A673 (cell line): ENCODE results near the gene BABAM2. TPM values are rescaled to one million over a fixed set of nuclear protein-coding genes. Genes with fewer than 3 reads are reported as not detected.

Experiments used
- Bru-seq: library from RNA; stranded (reverse); fragments of 400-500 nt; gene quantifications from one replicate; lab custom pipeline; 2021; lab: Mats Ljungman, UMichigan
- BruChase-seq, 2 experiments: library from RNA; stranded (reverse); fragments of 400-500 nt; gene quantifications; one replicate each; lab custom pipeline; 2021; lab: Mats Ljungman, UMichigan
- BruUV-seq: library from RNA; stranded (reverse); fragments of 400-500 nt; replicated peaks from 2 replicates; lab custom pipeline; 2021; lab: Mats Ljungman, UMichigan
- CTCF ChIA-PET: fragments of 300-600 bp; sonication (Branson Sonifier 250); formaldehyde crosslinking; loops from one replicate; lab custom pipeline; 2022; ENCODE audit warnings: antibody characterized with exemption; lab: Charles Lee
- POLR2A ChIA-PET: fragments of 300-600 bp; sonication (Branson Sonifier 250); formaldehyde crosslinking; loops from one replicate; lab custom pipeline; 2022; ENCODE audit warnings: antibody characterized with exemption; ENCODE audit not compliant: low non-redundant PET; lab: Charles Lee
- DNase-seq: peaks from one replicate; pipeline ENCODE4 v3.0.0-alpha.2; 2015; ENCODE audit warnings: low spot score
- H3K27ac ChIP-seq: fragments of 200-600 bp; sonication (generic); 2 replicates; pipeline ENCODE4 v1.5.1; 2016; ENCODE audit warnings: mixed run types, low read depth, mild to moderate bottlenecking, mixed read lengths, antibody characterized with exemption, low read length; ENCODE audit not compliant: poor library complexity, severe bottlenecking
- H3K27me3 ChIP-seq: fragments of 200-600 bp; sonication (generic); replicated peaks from 2 replicates; pipeline ENCODE4 v1.6.1; 2017; ENCODE audit warnings: mixed run types, low read depth, mild to moderate bottlenecking, mixed read lengths, antibody characterized with exemption, low read length; ENCODE audit not compliant: insufficient read depth, poor library complexity
- H3K36me3 ChIP-seq: fragments of 200-600 bp; sonication (generic); 2 replicates; pipeline ENCODE4 v1.6.1; 2016; ENCODE audit warnings: mixed run types, mild to moderate bottlenecking, mixed read lengths, antibody characterized with exemption, low read length; ENCODE audit not compliant: insufficient read depth, poor library complexity, severe bottlenecking
- H3K4me1 ChIP-seq: fragments of 200-600 bp; sonication (generic); 2 replicates; pipeline ENCODE4 v1.6.1; 2017; ENCODE audit warnings: mixed run types, mild to moderate bottlenecking, mixed read lengths, antibody characterized with exemption, low read length; ENCODE audit not compliant: insufficient read depth, poor library complexity, severe bottlenecking
- H3K4me3 ChIP-seq: fragments of 200-600 bp; sonication (generic); 2 replicates; pipeline ENCODE4 v1.5.1; 2016; ENCODE audit warnings: low read depth, mixed run types, mild to moderate bottlenecking, mixed read lengths, low read length; ENCODE audit not compliant: poor library complexity, severe bottlenecking
- H3K9me3 ChIP-seq: fragments of 200-600 bp; sonication (generic); 2 replicates; pipeline ENCODE4 v1.6.1; 2016; ENCODE audit warnings: mixed run types, low read depth, mild to moderate bottlenecking, mixed read lengths, antibody characterized with exemption, low read length; ENCODE audit not compliant: poor library complexity, severe bottlenecking
- EZH2 ChIP-seq: fragments of 200-600 bp; sonication (generic); IDR thresholded peaks from 2 replicates; pipeline ENCODE4 v1.6.1; 2017; ENCODE audit warnings: borderline replicate concordance, low read depth, mild to moderate bottlenecking, mixed read lengths, antibody characterized with exemption, low read length; ENCODE audit not compliant: poor library complexity, severe bottlenecking
- intact Hi-C: fragments of 100-400 bp; cut with micrococcal nuclease; formaldehyde crosslinking; loops from one replicate; pipeline ENCODE4 v1.10.0; 2022; ENCODE audit not compliant: unreplicated experiment
- long read RNA-seq: library from polyadenylated mRNA; stranded (forward); transcript quantifications from one replicate; pipeline ENCODE4 v2.0.0, GENCODE V29; 2022
- total RNA-seq: library from RNA; stranded (reverse); gene quantifications from 2 replicates; pipeline ENCODE4 v1.2.3, GENCODE V29; 2021
- TF ChIP-seq, protein P1 (sequence below): fragments of 300-800, 200-600 bp; sonication (generic); conservative IDR thresholded peaks from 2 replicates; pipeline ENCODE4 v1.5.1; 2017; ENCODE audit warnings: low read depth, mild to moderate bottlenecking, antibody characterized with exemption, low read length, moderate library complexity, mixed read lengths

Gene BABAM2
- 21.5 and 21.8 TPM in 2 replicates for total RNA-seq
- percentile 63 among the genes with signal in this experiment for Bru-seq, nascent RNA
- BruChase-seq, experiment 1, labeled RNA remaining after a 2-hour chase = percentile 52 among the genes with signal in this experiment
- percentile 51 among the genes with signal in this experiment for BruChase-seq, experiment 2, labeled RNA remaining after a 6-hour chase
- long read RNA-seq, transcript BABAM2-204 (12 exons, 1,657 nt) = major isoform, 15 of 32 reads
- long read RNA-seq, partial matches to known transcripts = 3 of 32 reads
- long read RNA-seq, other reads (novel, unspliced or antisense) = 6 of 32 reads

DNA sequence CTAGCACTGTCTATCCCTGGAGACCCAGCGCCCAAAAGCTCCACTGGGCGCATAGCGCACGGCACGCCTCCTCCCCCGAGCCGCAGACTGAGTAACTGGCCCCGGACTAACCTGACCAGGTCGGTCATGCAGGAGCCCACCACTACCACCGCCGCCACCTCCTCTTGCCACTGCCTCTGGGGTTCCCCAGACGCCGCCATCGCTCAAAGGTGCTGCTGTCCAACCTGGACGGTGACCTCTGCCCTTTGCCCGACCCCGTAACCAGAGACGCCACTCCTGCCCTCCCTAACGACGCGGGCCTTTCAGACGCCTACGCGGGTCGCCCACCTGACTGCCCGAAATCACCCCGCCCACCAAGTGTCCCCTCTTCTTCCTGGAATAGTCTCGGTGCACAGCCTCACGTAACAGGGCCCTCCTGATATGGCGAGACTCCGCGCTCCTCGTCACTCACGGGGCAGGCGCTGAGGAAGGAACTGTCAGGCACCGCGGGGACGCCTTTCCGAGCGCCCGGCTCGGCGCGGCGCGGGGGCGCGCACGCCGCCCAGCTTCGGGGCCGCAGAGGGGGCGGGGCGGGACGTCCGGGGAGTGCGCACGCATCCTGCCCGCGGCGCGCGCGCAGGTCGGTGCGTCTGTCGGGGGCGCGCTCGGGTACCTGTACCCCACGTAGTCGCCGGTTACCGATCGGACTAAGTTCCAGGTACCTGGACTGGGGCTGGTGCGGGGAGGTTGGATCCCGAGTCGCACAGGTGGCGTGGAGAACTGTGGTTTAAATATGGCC, at the start of gene BABAM2, which contains the start of gene RBKS:
BABAM2 (plus strand) TSS at position 584 of the 778 bp plus-strand sequence. CDS start 3,828 bp downstream, outside the sequence.
RBKS (minus strand) TSS at position 242 of the 778 bp plus-strand sequence; CDS start at position 200, 42 bp downstream.
- no peaks in the 10 kb centered on the region for H3K9me3 ChIP-seq
- no peaks in the 10 kb centered on the region for H3K36me3 ChIP-seq
- BruUV-seq = no TSS peak
- ChIA-PET CTCF (interaction anchor here (0.6 kb wide), 1 partner anchor 113 kb away, joined by 3 read pairs; no protein-coding TSS in a partner anchor), POLR2A (no interaction called here)
- H3K27ac ChIP-seq = peak within 1 kb of the TSS; percentile 75
- intact Hi-C loops = loop anchor here (5.0 kb wide), 1 partner anchor 502 kb away; the partner anchor contains the start of gene FOSL2
- no peak for TF ChIP-seq EZH2
- no peaks in the 10 kb centered on the region for H3K27me3 ChIP-seq
- DNase-seq = peak; percentile 93
- H3K4me3 ChIP-seq = peak within 1 kb of the TSS; percentile 63
- H3K4me1 ChIP-seq = peaks cover 8% of the 10 kb centered on the region

DNA sequence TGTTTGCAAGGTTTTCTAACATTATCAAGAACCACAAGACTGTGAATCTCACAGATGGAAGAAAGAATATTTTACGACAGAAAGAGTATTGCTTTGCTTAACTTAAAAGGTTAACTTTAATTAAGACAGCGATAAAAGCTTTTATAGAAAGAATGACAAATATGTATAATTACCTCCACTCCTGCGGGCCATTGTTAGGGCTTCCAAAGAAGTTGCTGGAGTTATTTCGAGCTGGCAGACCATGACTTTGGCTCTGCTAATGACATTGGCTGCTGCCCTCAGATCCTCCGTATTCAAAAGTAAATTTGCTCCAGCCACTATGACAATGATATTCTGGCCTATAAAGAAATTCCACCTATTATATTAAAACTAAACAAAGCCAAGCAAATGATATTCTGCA, 47.6 kb upstream of the BABAM2 start:
- Histone ChIP-seq H3K4me1 (no peaks in the 10 kb centered on the region), H3K9me3 (no peaks in the 10 kb centered on the region), H3K36me3 (no peaks in the 10 kb centered on the region), H3K27me3 (no peaks in the 10 kb centered on the region), H3K27ac (no peak overlapping the region), H3K4me3 (no peak overlapping the region)
- BruUV-seq = no TSS peak
- no peak for DNase-seq
- ChIA-PET CTCF (no interaction called here), POLR2A (no interaction called here)
- TF ChIP-seq EZH2 = no peak
- TF ChIP-seq, protein P1, sequence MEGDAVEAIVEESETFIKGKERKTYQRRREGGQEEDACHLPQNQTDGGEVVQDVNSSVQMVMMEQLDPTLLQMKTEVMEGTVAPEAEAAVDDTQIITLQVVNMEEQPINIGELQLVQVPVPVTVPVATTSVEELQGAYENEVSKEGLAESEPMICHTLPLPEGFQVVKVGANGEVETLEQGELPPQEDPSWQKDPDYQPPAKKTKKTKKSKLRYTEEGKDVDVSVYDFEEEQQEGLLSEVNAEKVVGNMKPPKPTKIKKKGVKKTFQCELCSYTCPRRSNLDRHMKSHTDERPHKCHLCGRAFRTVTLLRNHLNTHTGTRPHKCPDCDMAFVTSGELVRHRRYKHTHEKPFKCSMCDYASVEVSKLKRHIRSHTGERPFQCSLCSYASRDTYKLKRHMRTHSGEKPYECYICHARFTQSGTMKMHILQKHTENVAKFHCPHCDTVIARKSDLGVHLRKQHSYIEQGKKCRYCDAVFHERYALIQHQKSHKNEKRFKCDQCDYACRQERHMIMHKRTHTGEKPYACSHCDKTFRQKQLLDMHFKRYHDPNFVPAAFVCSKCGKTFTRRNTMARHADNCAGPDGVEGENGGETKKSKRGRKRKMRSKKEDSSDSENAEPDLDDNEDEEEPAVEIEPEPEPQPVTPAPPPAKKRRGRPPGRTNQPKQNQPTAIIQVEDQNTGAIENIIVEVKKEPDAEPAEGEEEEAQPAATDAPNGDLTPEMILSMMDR = no peak
- intact Hi-C loops = no loop called here

DNA sequence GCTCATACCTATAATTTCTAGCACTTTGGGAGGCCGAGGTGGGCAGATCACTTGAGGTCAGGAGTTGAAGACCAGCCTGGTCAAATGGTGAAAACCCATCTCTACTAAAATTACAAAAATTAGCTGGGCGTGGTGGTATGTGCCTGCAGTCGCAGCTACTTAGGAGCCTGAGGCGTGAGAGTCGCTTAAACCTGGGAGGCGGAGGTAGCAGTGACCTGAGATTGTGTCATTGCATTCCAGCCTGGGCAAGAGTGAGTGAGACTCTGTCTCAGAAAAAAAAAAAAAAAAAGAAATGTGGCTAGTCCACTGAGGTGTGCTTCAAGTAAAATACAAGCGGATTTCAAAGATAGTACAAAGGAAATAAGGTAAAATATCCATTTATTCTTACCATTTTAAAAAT, 46.5 kb upstream of the BABAM2 start:
- H3K4me3 ChIP-seq = no peak overlapping the region
- H3K27ac ChIP-seq = no peak overlapping the region
- intact Hi-C loops = no loop called here
- no peaks in the 10 kb centered on the region for H3K27me3 ChIP-seq
- H3K4me1 ChIP-seq = no peaks in the 10 kb centered on the region
- ChIA-PET POLR2A (no interaction called here), CTCF (no interaction called here)
- DNase-seq = no peak
- no peaks in the 10 kb centered on the region for H3K9me3 ChIP-seq
- H3K36me3 ChIP-seq = no peaks in the 10 kb centered on the region
- TF ChIP-seq EZH2 = no peak
- TF ChIP-seq, protein P1 = no peak
- no TSS peak for BruUV-seq
